K562 (cell line): ENCODE measurements around the gene NPDC1. TPM values are rescaled to one million over a fixed set of nuclear protein-coding genes. Genes with fewer than 3 reads are reported as not detected.

ENCODE experiments used
- ARID2 ChIP-seq: fragments of 450-650 bp; IDR thresholded peaks from 2 replicates; pipeline ENCODE4 v1.6.1; 2017; ENCODE audit warnings: antibody characterized with exemption, mild to moderate bottlenecking
- BDP1 ChIP-seq: IDR thresholded peaks from 3 replicates; pipeline ENCODE4 v1.6.1; 2011; ENCODE audit not compliant: insufficient read length, insufficient read depth
- CBX3 ChIP-seq, 2 experiments: IDR thresholded peaks; 1 replicate in 1 of 2; 2 replicates in 1 of 2; pipeline ENCODE4 v1.6.1; 2012; ENCODE audit warnings: inconsistent platforms in 2 of 2, low read length in 2 of 2, borderline replicate concordance in 1 of 2, control low read depth in 1 of 2
- CREB1 ChIP-seq, 2 experiments: sonication (generic) in 1 of 2; formaldehyde crosslinking in 1 of 2; IDR thresholded peaks; 2 replicates each; pipeline versions ENCODE4 v1.6.1 to v1.8.0; 2012 to 2022; ENCODE audit warnings: inconsistent platforms in 1 of 2, mild to moderate bottlenecking in 1 of 2, missing genetic modification reagents in 1 of 2, moderate library complexity in 1 of 2
- CXXC5 ChIP-seq: fragments of 250-450 bp; sonication (Bioruptor Pico); IDR thresholded peaks from 2 replicates; pipeline ENCODE4 v1.8.0; 2022; ENCODE audit warnings: inconsistent platforms, mild to moderate bottlenecking, moderate library complexity
- ELF2 ChIP-seq: fragments of 250-450 bp; sonication (Bioruptor Pico); IDR thresholded peaks from 2 replicates; pipeline ENCODE4 v1.5.0; 2021; ENCODE audit warnings: mild to moderate bottlenecking
- HDAC1 ChIP-seq, 2 experiments: fragments of 450-650 bp; IDR thresholded peaks; 2 replicates each; pipeline ENCODE4 v1.6.1; 2016 to 2017; ENCODE audit warnings: inconsistent platforms in 1 of 2, mild to moderate bottlenecking in 1 of 2, moderate library complexity in 1 of 2
- HDAC3 ChIP-seq: fragments of 450-650 bp; IDR thresholded peaks from 2 replicates; pipeline ENCODE4 v1.6.1; 2018; ENCODE audit warnings: borderline replicate concordance, mild to moderate bottlenecking, moderate library complexity; ENCODE audit not compliant: partially characterized antibody
- HNRNPLL ChIP-seq: fragments of 200-400 bp; formaldehyde crosslinking; IDR thresholded peaks from 2 replicates; pipeline ENCODE4 v1.6.1; 2017; ENCODE audit warnings: low read length, low read depth, mild to moderate bottlenecking; ENCODE audit not compliant: poor library complexity, severe bottlenecking
- JUND ChIP-seq, 2 experiments: IDR thresholded peaks; 2 replicates in 1 of 2; 3 replicates in 1 of 2; pipeline ENCODE4 v1.6.1; 2011; ENCODE audit warnings: borderline replicate concordance in 2 of 2, low read depth in 2 of 2, low read length in 2 of 2, improper control_type of control experiment in 1 of 2, missing biosample characterization in 1 of 2, missing genetic modification characterization in 1 of 2, missing genetic modification reagents in 1 of 2
- MYBL2 ChIP-seq, 2 experiments: fragments of 450-650 bp in 1 of 2; sonication (generic) in 1 of 2; formaldehyde crosslinking in 1 of 2; IDR thresholded peaks; 2 replicates each; pipeline versions ENCODE4 v1.6.1 to v1.8.1; 2017 to 2022; ENCODE audit warnings: borderline replicate concordance in 1 of 2, inconsistent platforms in 1 of 2, low read depth in 1 of 2, mild to moderate bottlenecking in 1 of 2, missing genetic modification reagents in 1 of 2, moderate library complexity in 1 of 2
- NFIX ChIP-seq: fragments of 250-450 bp; sonication (Bioruptor Pico); IDR thresholded peaks from 2 replicates; pipeline ENCODE4 v1.4.0; 2020; ENCODE audit warnings: low read depth, mild to moderate bottlenecking, moderate library complexity
- NUFIP1 ChIP-seq: fragments of 450-650 bp; IDR thresholded peaks from 2 replicates; pipeline ENCODE4 v1.6.1; 2018; ENCODE audit not compliant: partially characterized antibody
- POLR2A ChIP-seq: fragments of 450-650 bp; conservative IDR thresholded peaks from 2 replicates; pipeline ENCODE4 v1.6.1; 2016
- RAD51 ChIP-seq: fragments of 450-650 bp; IDR thresholded peaks from 2 replicates; pipeline ENCODE4 v1.7.1; 2016; ENCODE audit warnings: low read depth, mild to moderate bottlenecking, borderline replicate concordance
- SNIP1 ChIP-seq: fragments of 450-650 bp; IDR thresholded peaks from 2 replicates; pipeline ENCODE4 v1.7.1; 2017; ENCODE audit warnings: low read depth, mild to moderate bottlenecking
- STAT5A ChIP-seq: IDR thresholded peaks from 2 replicates; pipeline ENCODE4 v1.6.1; 2012; ENCODE audit warnings: low read length, inconsistent platforms, borderline replicate concordance
- TEAD1 ChIP-seq, 2 experiments: fragments of 450-650 bp in 1 of 2; sonication (generic) in 1 of 2; formaldehyde crosslinking; IDR thresholded peaks; 2 replicates each; pipeline versions ENCODE4 v1.4.0 to v1.8.0; 2020 to 2022; ENCODE audit warnings: mild to moderate bottlenecking in 2 of 2, missing genetic modification reagents in 1 of 2
- XRCC3 ChIP-seq: fragments of 450-650 bp; IDR thresholded peaks from 2 replicates; pipeline ENCODE4 v1.6.1; 2017; ENCODE audit warnings: mild to moderate bottlenecking, moderate library complexity
- ZBTB7A ChIP-seq: IDR thresholded peaks from 2 replicates; pipeline ENCODE4 v1.6.1; 2011; ENCODE audit warnings: low read depth, mild to moderate bottlenecking, low read length, moderate library complexity, borderline replicate concordance; ENCODE audit not compliant: control insufficient read depth
- ZC3H11A ChIP-seq: IDR thresholded peaks from 2 replicates; pipeline ENCODE4 v1.6.1; 2012; ENCODE audit warnings: low read depth, low read length, improper control_type of control experiment
- ZKSCAN1 ChIP-seq: fragments of 150-350 bp; IDR thresholded peaks from 2 replicates; pipeline ENCODE4 v1.6.1; 2016; ENCODE audit warnings: low read depth, low read length
- ZNF23 ChIP-seq: fragments of 250-450 bp; sonication (Bioruptor Pico); IDR thresholded peaks from 2 replicates; pipeline ENCODE4 v1.4.0; 2020; ENCODE audit warnings: mild to moderate bottlenecking
- ZNF699 ChIP-seq: fragments of 250-450 bp; sonication (Bioruptor Pico); IDR thresholded peaks from 2 replicates; pipeline ENCODE4 v1.8.0; 2021; ENCODE audit warnings: mild to moderate bottlenecking, moderate library complexity; ENCODE audit not compliant: insufficient replicate concordance
- polyA plus RNA-seq, 8 experiments: library from polyadenylated mRNA; depleted of rRNA in 4 of 8; stranded (reverse) in 5 of 8; unstranded in 3 of 8; fragments of >200 nt; fragmentation: Nextera tagmentation in 2 of 8; fragmentation: Illumina TruSeq in 1 of 8; extraction: Ambion mirVana in 2 of 8; extraction: Trizol in 1 of 8; gene quantifications; 2 replicates each; pipeline versions ENCODE4 v1.2.1 to v1.2.3, GENCODE V29; 2011 to 2014; ENCODE audit warnings: inconsistent platforms in 1 of 8, missing spikeins in 1 of 8
- total RNA-seq, 7 experiments: library from RNA; depleted of rRNA in 6 of 7; stranded (reverse); fragments of >200 nt in 6 of 7; fragmentation: Illumina TruSeq in 2 of 7; extraction: Trizol in 2 of 7; gene quantifications; 2 replicates each; pipeline versions ENCODE4 v1.2.1 to v1.2.3, GENCODE V29; 2011 to 2021; ENCODE audit warnings: low replicate concordance in 1 of 7
- TF ChIP-seq, protein P1 (sequence below): fragments of 250-450 bp; sonication (Bioruptor Pico); IDR thresholded peaks from 2 replicates; pipeline ENCODE4 v1.5.0; 2021; ENCODE audit warnings: mild to moderate bottlenecking, borderline replicate concordance
- TF ChIP-seq, protein P2 (sequence below): sonication (generic); formaldehyde crosslinking; IDR thresholded peaks from 2 replicates; pipeline ENCODE4 v1.9.0; 2022; ENCODE audit warnings: mild to moderate bottlenecking, missing genetic modification reagents

NPDC1 gene
- total and polyA plus RNA-seq, 9 of the 15 experiments (the other 6 are each of a cell fraction or from before 2014, with no cell fraction given): 0.06 to 2.1 (median 0.53) TPM; not detected in 3

- no peak for TF ChIP-seq XRCC3
- TF ChIP-seq CBX3 (IDR thresholded peaks at IDR 0.05; ENCODE audit: borderline replicate concordance in 1 of 2, low read length in 2 of 2): no peak
- TF ChIP-seq RAD51: no peak
- no peak for TF ChIP-seq ELF2 (CRISPR knock-in tag)
- peak; percentile 64; the same call in 1 of the 2 replicates for TF ChIP-seq ZBTB7A
- no peak for TF ChIP-seq CREB1 (IDR thresholded peaks at IDR 0.05)
- TF ChIP-seq CREB1 (CRISPR knock-in tag; IDR thresholded peaks at IDR 0.05): 0 out of 2 replicates have a peak, but pooled peaks have one; percentile 33
- TF ChIP-seq ZC3H11A: no peak
- no peak for TF ChIP-seq BDP1
- TF ChIP-seq NUFIP1: no peak
- TF ChIP-seq, protein P1, sequence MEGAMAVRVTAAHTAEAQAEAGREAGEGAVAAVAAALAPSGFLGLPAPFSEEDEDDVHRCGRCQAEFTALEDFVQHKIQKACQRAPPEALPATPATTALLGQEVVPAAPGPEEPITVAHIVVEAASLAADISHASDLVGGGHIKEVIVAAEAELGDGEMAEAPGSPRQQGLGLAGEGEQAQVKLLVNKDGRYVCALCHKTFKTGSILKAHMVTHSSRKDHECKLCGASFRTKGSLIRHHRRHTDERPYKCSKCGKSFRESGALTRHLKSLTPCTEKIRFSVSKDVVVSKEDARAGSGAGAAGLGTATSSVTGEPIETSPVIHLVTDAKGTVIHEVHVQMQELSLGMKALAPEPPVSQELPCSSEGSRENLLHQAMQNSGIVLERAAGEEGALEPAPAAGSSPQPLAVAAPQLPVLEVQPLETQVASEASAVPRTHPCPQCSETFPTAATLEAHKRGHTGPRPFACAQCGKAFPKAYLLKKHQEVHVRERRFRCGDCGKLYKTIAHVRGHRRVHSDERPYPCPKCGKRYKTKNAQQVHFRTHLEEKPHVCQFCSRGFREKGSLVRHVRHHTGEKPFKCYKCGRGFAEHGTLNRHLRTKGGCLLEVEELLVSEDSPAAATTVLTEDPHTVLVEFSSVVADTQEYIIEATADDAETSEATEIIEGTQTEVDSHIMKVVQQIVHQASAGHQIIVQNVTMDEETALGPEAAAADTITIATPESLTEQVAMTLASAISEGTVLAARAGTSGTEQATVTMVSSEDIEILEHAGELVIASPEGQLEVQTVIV (CRISPR knock-in tag): no peak
- TF ChIP-seq NFIX (CRISPR knock-in tag): no peak
- no peak for TF ChIP-seq ZNF23 (CRISPR knock-in tag)
- no peak for TF ChIP-seq POLR2A
- TF ChIP-seq HDAC3: no peak
- TF ChIP-seq, protein P2, sequence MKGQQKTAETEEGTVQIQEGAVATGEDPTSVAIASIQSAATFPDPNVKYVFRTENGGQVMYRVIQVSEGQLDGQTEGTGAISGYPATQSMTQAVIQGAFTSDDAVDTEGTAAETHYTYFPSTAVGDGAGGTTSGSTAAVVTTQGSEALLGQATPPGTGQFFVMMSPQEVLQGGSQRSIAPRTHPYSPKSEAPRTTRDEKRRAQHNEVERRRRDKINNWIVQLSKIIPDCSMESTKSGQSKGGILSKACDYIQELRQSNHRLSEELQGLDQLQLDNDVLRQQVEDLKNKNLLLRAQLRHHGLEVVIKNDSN (CRISPR knock-in tag): peak; percentile 35; the same call in 1 of the 2 replicates
- TF ChIP-seq STAT5A: no peak
- peak in 1 of 2 experiments; percentile 78; a peak in 2 of 4 replicates for TF ChIP-seq TEAD1 (CRISPR knock-in tag; IDR thresholded peaks at IDR 0.05)
- TF ChIP-seq HNRNPLL: no peak
- TF ChIP-seq JUND (IDR thresholded peaks at IDR 0.05; ENCODE audit: borderline replicate concordance, low read depth, low read length): peak; percentile 34; the same call in 1 of the 2 replicates
- TF ChIP-seq JUND (tag; IDR thresholded peaks at IDR 0.05; ENCODE audit: borderline replicate concordance, low read depth, low read length): no peak; the same call in 2 of the 3 replicates
- TF ChIP-seq CXXC5: peak; percentile 45
- no peak for TF ChIP-seq SNIP1
- no peak for TF ChIP-seq MYBL2 (IDR thresholded peaks at IDR 0.05; ENCODE audit: low read depth)
- TF ChIP-seq MYBL2 (CRISPR knock-in tag; IDR thresholded peaks at IDR 0.05; ENCODE audit: borderline replicate concordance): no peak
- no peak for TF ChIP-seq ZNF699
- TF ChIP-seq ZKSCAN1: 0 out of 2 replicates have a peak, but pooled peaks have one; percentile 37
- TF ChIP-seq ARID2: no peak
- TF ChIP-seq HDAC1 (IDR thresholded peaks at IDR 0.05): peak in 1 of 2 experiments; percentile 63; a peak in 2 of 4 replicates
These were observed at the start of gene NPDC1 (continued) for GRCh38 chr9:137046088-137046787.
